HG02763 (cell line): ENCODE results near the gene SHANK1.

Experiments
- ATAC-seq: cut with Tn5 transposase; IDR thresholded peaks from one replicate; pipeline ENCODE4 v1.9.1; 2021; ENCODE audit warnings: mild to moderate bottlenecking, moderate library complexity; ENCODE audit not compliant: unreplicated experiment

SHANK1 gene

GRCh38 chr19:50662651-50663481 is 56.7 kb downstream of the SHANK1 start:
- no peak for ATAC-seq

GRCh38 chr19:50661766-50662650 is 57.6 kb downstream of the SHANK1 start:
- no peak for ATAC-seq

GRCh38 chr19:50661023-50661422 is 58.6 kb downstream of the SHANK1 start:
- ATAC-seq: no peak

GRCh38 chr19:50660088-50660366 is 59.6 kb downstream of the SHANK1 start:
- no peak for ATAC-seq

- ATAC-seq: no peak
Measured at GRCh38 chr19:50659318-50660087, 60.1 kb downstream of the SHANK1 start.

GRCh38 chr19:50658441-50659317 is 60.9 kb downstream of the SHANK1 start:
- no peak for ATAC-seq

- ATAC-seq: no peak
Measured at GRCh38 chr19:50657712-50658440, 61.7 kb downstream of the SHANK1 start.

- ATAC-seq: no peak
Measured at GRCh38 chr19:50657222-50657669, 62.4 kb downstream of the SHANK1 start.

GRCh38 chr19:50654882-50655281 is 64.7 kb downstream of the SHANK1 start:
- ATAC-seq: no peak

GRCh38 chr19:50652722-50653121 is 66.9 kb downstream of the SHANK1 start:
- no peak for ATAC-seq

GRCh38 chr19:50651174-50651573 is 68.4 kb downstream of the SHANK1 start:
- no peak for ATAC-seq

- ATAC-seq: no peak
Measured at GRCh38 chr19:50649433-50650391, 69.9 kb downstream of the SHANK1 start, which contains the start of gene C19orf81. Gene C19orf81, plus strand, starts transcription at chr19:50649445. Its CDS starts 0 bp downstream, at chr19:50649445.

GRCh38 chr19:50648659-50649058 is 70.9 kb downstream of the SHANK1 start:
- ATAC-seq: no peak

- no peak for ATAC-seq
Measured at GRCh38 chr19:50647879-50648615, 71.6 kb downstream of the SHANK1 start.

GRCh38 chr19:50646074-50646807 is 73.4 kb downstream of the SHANK1 start:
- ATAC-seq: no peak

- no peak for ATAC-seq
Measured at GRCh38 chr19:50645107-50645506, 74.5 kb downstream of the SHANK1 start.

GRCh38 chr19:50644315-50644915 is 75.2 kb downstream of the SHANK1 start:
- ATAC-seq: no peak
